Fibroblast of skin of left biceps (primary cell): ENCODE measurements around the gene C1orf50.
"Not testable (repeated sequence)": the region's sequence is repeated elsewhere in the genome, so short reads cannot be mapped to it uniquely, and the experiment has no call there.

Experiments used
- DNase-seq, 2 experiments: peaks; one replicate each; pipeline ENCODE4 v3.0.0-alpha.2; 2013; ENCODE audit warnings: low read depth in 2 of 2

C1orf50 gene

DNA sequence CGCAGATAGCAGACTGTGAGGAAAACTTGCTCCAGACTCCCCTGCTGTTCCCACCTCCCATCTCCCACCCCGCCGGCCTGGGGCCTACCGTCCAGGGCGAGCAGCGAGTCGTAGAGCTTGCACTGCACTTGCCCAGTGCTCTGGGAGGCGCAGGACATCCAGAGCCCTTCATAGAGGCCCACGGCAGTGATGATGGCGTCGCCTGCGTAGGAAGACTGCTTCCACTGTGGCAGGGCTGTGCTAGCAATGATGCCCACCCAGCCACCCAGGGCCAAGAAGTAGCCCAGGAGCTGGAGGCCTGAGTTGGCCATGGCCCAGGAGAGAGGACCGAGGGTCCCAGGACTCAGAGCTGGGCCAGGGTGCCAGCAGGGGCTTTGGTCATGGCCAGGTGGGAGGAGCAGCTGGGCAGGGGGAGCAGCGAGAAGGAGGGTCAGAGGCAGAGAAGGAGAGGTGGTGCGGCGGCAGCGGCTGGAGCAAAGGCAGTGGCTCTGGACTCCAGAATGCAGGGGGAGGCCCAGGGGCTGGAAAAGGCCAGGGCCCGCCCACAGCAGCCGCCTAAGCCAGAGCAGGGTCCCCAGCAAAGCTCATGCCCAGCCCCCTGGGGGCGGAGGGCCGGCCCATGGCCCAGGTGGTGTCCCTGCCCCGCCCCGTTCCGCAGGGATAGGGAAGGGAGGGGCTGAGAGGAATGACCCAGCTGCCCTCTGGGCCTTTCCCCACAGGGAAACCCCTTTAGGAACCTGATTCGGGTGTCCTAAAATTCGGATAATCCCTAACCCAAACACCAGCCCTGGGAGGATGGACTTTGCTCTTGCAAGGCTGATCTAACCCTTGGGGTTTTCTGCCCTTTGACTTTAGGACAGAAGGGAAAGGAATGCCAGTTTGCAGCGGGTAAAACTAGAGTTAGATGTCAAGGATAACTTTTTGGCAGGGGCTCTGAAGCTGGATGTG is 27.0 kb upstream of the C1orf50 start, which contains the start of gene CLDN19:
CLDN19 (minus strand) TSS at position 484 of the 948 bp plus-strand sequence; CDS start at position 311, 173 bp downstream.
- no peak for DNase-seq

DNA sequence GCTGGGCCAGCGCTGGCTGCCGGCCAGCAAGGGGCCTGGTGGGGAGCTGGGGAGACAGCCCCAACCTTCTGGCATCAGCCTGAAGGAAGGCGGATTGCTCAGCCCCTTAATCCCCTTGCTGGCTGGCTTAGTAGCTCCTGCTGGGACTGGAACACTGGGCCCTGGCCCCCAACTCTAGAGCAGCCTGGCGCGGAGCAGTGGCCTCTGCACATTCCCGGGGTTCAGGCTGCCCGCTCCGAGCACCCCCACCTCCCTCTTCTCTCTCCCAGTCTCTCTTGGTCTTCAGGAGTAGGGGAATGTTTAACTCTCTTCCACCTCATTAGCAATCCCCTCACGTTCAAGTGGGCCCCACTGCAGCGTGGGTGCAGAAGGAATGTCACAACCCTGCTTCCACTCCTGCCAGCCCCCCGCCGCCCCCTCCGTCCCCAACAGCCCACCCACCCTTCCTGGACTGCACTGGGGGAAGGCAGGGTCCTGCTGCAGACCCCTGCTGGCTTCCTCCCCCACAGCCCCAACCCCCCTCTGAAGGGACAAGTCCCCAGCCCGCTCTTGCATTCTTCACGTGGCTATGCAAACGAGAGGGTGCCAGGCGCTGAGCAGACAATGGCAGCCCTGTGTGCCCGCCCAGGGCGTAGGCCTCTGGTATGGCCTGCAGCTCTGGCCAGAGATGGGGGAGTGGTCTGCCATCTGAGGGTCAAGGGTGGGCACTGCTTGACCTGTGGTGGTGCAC is 26.0 kb upstream of the C1orf50 start:
- DNase-seq, result no peak

DNA sequence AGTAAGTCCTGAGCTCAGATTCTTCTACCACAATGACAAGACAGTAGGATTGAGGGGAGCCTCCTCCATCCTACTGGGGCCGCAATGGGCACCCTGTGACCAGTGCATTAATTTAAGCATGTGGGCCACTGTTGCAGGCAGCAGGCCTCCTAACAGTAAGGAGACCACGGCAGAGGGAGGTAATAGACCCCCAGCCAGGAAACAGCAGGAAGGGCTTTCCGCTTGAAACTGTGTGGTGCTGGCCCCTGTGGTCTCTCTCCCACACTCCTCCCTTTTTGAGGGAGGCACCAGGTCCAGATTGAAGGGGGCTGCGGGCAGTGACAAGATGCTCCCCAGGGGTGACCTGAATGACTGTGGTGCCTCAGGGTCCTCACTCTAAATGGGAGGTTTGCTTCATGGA is 25.3 kb upstream of the C1orf50 start:
- no peak for DNase-seq

DNA sequence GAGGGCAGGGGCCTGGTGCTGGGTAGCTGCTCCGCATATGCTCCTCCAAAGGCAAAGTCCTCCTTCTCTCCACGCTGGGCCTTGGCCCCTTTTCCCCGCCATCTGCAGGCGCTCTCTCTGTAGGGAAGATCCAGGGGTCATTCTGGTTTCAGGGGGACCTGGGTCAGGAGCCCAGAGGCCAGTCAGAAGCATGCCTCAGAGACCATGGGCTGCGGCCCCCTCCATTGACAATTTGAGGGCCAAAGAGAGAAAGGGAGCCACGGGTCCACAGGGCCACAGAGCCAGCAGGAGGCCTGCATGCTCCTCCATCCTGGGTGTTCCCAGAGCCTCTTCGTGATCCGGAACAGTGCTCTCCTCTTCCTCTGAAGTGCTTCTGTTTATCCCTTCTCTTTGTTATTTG is 24.9 kb upstream of the C1orf50 start:
- no peak for DNase-seq

DNA sequence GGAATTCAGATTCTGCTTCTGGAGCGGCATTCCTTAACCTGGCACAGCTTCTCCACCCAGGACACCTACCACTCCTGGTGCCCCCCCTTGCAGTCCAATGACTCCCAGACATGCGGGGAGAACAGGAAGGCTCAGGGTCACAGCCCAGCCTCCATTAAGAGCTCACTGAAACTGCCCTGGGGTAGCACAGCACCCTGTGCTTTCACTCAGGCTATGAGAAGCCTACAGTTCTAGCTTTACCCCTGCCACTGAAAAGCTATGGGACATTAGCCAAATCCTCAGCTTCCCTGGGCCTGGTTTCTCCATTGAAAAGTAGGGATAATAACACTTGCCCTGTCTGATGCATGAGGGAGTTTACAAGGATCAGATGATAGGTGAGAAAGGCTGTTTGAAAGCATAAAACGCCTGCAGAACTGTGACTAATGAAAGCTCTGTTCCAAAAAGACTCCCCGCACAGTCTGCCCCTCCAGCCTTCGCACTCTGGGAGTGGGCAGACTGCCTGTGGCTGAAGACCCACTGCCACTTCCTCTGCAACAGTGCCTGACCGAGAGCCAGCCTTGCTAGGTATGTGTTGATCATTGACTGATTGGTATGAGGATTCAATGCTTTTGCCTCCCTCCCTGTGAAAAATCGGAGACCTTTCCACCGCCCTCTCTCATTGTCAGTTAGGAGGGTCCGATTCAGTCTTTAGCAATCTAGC is 24.3 kb upstream of the C1orf50 start:
- no peak for DNase-seq

DNA sequence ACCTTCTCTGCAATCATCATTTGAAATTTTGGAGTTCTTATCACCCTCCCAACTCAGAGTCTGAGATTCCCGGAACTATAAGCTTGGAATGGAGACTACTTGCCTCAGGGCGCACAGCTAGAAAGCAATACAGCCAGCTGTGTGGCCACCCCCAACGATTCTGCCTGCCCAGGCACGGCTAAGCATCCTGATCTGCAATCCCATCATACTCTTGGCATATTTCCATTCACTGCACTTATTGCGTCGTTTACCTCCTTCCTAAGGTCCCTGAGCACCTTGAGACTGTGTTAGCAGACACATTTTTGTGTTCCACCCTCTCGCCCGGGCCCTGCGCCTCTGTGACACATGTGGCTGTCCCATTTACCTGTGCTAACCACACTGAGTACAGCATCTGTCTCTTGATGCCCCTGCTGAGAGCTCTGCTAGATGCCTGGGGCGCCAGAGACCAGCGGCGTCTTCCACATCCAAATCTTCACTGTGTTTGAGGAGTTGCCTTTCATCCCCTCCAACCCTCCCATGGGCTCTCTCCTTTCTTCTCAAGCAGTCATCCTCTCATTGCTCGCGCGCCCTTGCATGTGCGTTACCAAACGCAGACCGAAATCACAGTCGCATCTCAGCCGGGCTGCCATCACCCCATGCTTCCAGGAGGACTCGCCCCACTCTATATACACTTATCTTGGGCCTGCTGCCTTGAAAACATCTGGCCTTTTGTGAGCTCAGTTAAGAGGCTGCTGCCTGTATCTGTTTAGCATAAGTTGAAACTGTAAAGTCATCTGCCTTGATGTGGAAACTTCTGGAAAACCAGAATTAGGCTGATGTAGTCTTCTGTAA is 23.5 kb upstream of the C1orf50 start:
- no peak for DNase-seq

DNA sequence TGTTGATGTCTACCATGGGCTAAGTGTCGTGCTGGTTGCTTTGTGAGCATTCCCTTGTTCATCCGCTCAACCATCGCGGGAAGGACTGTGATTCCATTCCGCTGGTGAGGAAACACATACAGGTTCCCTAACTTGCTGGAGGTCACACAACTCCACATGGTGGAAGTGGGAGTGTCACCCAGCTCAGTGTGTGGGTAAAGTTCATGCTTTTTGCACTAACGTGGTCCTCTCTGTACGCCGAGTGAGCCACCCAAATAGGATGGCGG is 23.0 kb upstream of the C1orf50 start:
- DNase-seq, result no peak

DNA sequence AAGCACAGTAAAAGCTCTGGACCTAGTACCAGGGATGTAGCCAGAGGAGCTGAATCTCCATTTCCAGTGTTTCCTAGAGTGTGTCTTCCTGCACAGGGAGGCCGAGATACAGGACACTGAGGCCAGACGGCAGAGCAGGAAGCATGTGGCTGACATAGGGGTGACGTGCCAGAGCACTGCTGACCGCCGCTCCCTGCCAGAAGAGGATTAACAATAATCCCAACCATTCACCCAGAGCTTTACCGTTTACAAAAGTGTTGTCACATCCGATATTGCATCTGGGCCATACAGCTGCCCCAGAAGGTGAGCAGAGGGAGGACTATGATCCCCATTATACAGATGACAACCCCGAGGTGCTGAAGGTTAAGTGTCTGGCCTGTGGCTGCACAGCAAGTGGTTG is 21.2 kb upstream of the C1orf50 start:
- no peak for DNase-seq

DNA sequence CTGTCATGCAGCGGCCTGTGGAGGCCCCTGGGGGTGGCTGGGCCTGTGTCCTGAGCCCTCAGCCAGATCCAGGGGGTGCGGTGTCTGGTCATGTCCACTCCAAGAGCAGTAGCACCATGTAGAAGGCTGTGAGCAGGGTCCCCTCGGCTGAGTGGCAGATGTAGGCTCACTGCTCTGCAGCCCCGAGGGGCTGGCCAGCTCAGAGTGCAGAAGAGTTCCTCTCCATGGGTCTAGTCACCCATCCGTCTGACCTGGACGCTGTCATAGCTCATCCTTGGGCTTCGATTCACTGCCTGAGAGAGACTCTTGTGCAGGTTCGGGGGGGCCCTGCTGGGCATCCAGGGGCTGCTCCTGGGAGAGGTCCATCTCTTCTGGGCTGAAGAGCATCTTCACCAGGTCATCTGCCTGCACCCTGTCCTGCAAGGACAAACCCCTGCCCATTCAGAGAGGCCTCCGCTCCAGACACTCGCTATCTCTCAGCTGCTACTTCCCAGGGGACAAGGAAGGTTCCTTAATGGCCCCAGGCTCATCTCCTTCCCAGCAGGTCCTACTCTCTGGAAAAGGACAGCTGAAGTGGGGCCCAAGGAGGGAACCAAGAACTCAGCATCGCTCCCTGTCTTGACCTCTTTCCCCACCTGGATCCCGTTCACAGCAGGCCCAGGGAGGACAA is 20.5 kb upstream of the C1orf50 start:
- no peak for DNase-seq

DNA sequence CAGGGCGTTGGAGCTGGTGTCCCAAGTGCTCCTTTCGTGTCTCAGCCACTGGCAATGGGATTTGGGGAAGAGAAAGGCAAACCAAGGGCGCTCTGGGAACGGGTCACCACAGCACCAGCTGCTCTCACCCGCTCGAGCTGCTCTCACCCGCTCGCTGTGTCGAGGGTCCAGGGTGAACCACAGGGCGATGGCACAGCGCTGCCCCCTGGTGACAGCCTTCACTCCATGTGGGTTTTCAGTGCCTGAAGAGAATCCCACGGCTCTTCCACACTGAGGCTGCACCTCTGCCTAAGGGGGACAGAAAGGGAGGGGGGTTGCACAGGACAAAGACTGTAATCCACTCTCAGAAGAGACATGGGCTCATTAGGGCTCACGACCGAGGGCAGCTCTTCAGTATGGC is 19.9 kb upstream of the C1orf50 start:
- DNase-seq, result no peak

DNA sequence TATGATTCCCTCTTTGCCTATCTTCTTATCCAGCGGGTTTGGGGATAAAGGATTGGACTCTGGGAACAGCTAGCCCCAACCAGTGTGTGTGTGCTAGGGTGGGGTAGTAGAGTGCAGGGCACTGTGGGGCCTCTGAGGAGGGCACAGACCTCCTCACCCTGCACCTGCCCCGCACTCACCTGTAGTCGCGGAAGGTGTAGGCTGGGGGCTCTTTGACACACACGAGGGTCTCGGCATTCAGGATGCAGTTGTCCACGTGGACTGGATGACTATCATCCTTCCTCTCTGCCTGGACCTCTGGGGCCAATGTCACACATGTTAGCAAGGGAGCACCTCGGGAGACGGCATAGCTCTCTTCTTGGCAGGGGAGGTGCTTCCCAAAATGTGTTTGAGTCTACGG is 19.0 kb upstream of the C1orf50 start:
- no peak for DNase-seq

DNA sequence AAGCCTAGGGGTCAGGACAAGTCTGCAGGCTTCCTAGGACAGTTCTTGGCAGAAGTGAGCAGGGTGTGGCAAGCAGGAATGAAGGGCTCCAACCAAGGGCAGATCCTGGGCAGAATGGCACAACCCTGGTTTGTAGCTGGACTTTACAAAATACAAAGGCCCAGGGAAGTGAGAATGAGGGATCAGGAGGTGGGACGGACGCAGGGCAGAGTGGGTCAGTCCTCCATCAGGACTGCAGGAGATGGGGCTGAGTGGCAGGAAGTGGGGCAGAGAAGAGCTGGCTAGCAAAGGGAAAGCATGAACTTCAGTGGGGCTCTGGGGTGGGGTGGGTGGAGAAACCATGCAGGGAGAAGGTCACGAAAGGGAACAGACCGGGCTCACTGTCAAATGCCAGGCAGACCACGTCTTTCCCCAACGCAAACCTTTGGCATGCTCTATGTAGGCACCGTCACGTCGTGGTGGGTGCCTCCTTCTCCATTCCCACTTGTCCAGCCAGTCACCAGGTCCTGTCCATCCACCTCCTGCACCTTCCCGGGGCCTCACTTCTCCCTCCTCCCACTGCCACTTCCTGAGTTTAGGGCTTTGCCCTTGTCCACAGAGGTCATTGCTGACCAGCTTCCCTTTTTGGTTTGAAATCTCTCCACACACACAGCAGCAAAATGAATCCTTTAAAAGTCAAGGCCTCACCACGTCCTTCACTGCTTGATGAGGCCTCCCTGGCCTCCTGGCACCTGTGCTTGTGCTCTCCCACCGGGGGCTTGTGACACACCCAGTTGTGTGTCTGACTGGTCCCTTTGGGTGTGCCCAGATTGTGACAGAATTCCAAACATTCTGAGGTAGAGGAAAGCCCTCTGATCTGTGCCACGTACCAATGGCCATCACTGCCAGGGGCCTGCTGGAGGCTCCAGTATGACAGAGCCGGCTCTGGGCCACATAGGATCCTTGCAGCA is 18.3 kb upstream of the C1orf50 start:
- no peak for DNase-seq

DNA sequence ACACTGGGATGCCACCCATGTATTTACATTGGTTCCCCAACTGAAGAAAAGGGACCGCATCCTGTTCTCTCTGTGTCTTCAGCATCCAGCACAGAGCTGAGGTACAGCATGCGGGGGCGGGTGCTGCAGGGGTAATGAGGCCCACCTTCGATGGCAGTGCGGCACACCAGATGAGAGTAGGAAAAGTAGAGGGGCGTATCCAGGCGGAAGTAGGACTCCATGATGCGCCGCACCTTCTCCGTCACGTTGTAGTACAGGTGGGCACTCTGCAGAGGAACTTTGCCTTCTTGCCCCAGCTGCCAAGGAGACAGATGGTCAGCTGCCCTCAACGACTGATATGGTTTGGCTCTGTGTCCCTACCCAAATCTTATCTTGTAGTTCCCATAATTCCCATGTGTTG is 17.0 kb upstream of the C1orf50 start:
- no peak for DNase-seq

DNA sequence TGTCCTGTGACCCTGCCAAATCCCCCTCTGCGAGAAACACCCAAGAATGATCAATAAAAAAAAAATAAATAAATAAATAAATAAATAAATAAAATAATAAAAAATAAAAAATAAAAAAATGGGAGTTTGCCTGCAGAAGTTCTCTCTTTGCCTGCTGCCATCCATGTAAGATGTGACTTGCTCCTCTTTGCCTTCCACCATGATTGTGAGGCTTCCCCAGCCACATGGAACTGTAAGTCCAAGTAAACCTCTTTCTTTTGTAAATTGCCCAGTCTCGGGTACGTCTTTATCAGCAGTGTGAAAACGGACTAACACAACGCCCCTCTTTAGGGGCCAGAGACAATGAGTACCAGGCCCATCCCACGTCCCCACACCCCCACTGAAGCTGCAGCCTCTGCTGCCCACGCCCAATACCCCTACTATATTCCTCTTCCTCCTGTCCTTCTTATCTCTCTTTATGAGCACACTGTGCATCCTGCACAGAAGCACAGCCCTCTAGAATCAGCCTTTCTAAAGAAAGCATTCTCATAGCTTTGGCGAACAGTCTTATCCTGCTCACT is 15.5 kb upstream of the C1orf50 start:
- DNase-seq, result not testable (repeated sequence)

DNA sequence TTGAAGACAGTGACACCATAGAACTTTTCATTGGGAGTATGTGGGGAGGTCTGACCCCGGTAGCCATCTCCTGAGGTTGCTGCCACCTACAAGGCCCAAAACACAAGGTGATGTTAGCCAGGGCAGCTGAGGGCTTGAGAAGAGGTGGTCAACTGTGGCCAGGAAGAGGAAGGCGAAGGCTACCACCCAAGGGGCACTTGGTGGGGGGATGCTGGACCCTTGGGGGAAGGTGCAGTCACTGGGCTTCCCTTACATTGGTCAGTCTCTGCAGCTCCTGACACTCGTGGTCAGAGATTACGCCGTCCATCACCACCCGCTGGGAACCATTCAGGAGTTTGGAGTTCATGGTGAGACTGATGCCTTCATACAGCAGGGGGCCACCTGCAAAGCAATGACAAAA is 14.8 kb upstream of the C1orf50 start:
- no peak for DNase-seq

DNA sequence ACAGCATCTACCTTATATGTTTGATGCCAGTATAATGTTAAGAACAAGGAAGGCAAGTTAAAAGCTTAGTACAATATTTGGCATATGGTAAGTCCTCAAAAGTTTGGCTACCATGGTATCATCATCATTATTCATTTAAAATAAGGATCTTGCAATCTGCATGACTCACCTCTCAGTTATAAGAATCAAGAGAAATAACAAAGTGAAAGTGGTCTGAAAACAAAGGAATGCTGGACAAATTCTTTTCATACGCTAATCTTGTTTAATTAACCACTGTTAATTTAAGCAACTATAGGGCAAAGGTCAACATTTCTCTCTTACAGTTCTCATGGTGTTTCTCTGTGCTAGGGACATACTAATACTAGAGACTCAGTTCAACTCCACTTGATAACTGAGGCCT is 14.0 kb upstream of the C1orf50 start:
- DNase-seq, result no peak

DNA sequence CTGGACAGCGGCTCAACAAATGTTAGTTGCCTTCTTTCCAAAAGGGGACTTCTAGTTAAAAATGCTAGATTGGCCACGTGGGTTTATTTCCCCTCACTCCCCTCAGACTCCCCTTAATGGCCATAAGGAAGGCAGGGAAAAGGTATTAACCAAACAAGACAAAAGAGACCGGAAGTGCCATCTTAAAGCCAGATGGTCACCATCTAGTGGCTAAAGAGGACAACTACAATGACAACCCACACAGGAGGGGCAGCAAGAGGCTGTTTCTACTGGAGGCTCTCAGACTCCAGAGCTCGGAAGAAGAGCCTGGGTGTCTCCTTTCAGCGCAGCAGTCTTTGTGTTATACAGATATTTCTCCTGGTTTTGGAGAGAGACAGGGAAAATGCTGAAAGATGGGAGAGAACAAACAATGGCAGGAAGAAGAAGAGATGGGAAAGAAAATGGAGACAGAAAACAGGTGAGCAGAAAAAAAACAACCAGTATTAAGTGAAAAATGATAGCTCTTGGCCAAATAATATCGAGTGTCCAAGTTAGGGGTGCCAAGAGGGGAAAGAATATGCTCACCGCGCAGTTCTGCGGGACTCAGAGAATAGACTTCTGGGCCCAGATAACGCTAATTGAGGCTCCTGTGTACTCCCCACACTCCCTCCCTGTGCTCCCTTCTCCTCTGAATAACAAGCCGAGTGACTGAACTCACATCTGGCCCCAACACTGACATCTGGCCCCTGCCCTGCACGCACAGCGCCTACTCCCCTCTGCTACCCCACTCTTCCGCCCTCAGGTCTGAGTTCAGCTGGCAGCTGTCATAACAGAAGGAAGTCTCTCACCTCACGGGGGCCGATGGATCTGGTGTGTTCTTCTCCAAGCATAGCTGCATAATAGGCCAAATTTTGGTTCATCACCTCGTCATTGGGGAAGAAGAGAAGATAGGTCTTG is 9.8 kb upstream of the C1orf50 start:
- no peak for DNase-seq

DNA sequence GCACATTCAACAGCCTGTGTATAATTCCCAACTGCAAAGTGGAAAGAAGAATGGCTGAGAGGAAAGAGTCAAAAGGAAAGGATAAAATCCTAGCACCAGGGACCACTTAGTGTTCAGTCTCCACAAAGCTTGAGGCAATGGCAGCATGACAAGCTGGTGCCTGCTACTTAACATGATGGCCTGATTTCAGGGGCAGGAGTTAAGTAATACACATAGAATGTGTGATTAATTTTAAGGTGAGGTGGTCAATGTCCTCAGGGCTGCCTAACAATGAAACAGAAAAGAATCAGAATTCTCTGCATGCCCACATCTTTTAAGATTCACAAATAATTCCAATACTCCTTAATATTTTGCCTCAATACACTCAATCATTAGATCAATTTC is 9.2 kb upstream of the C1orf50 start:
- DNase-seq, result no peak

DNA sequence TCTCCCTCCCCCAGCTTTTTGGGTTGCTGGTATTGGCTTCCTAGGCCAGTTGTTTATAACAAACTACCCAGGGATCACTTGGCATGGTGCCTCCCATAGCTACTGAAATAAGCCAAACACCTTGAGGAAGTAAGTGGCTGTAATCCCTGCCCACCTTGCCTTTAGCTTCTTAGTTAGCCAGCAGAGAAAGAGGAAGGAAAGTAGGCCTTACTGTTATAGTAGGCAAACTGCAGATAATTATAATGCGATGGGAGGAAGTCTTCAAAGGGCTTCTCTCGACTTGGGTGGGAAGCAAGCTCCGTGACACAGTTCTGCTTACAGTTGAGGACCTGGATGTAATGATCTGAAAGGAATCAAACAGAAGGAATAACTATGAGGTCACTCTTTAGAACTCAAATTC is 8.4 kb upstream of the C1orf50 start:
- DNase-seq, result no peak
